ENCODE data around the gene KDM5B. TPM values are rescaled to one million over a fixed set of nuclear protein-coding genes. Genes with fewer than 3 reads are reported as not detected.

The KDM5B gene
- polyA plus RNA-seq, 1 donor from 2014 or later = 88.4 TPM

DNA sequence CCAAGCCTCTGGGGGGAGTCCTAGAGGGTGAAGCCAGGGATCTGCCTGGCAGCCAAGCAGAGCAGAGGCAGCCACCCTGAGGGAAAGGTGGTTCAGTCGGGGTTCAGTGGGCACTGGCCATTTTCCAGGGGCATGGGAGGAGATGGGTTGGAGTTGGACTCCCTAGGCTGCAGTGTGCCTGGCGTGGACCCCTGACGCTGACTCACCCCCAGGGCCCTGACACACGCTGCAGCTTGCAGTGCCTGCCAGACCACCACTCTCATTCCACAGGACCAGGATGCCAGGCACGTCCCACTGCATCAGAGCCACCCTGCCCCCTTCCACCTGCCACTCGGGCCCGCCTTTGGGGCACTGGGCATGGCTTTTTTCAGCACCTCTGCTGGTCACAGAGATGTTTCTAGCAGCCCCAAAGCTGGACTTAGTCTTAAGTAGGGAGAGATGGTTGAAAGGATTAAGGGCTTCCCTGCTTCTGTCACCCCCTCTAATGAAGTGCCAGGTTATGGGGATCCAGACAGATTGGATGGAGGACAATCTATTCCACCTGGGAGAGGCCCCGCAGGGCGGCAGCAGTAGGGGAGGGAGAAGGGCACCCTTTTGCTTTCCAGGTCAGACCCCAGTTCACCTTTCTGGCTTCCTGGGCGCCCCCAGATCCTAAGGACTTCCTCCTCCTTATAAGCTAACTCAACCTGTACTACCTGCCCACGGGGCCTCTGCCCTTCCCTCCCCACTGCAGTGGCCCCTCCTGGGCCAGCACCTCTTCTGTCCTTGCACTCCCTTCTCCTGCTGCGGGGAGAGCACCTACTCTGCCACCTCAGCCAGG lies 99.6 kb downstream of the KDM5B start (continued):
- TF ChIP-seq MXI1 (conservative IDR thresholded peaks at IDR 0.05; ENCODE audit: poor library complexity, severe bottlenecking) = no peak

DNA sequence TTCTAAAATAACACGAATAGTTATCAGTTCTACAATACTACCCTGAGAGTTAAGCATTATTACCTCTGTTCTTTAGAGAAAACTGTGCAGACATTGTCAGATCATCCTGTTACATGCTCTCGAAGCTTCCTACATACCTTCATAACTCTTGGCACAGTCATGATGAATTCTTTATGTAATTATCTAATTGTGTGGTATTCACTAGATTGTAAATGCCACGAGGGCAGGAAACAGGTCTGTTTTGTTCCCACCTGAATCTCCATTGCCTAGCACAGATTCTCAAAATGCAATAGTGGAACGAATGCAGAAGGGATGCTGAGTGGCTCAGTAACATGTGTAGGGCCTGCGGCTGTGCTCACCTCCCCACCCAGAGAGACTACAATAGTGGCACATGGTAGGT lies 101.4 kb downstream of the KDM5B start:
- Histone ChIP-seq H3K36me3 (ENCODE audit: insufficient read depth, low read length) (no peaks in the 10 kb centered on the region), H2AFZ (ENCODE audit: low read depth, low read length) (no peak overlapping the region), H3K9me2 (ENCODE audit: insufficient read depth, low read length) (no peaks in the 10 kb centered on the region), H3F3A (ENCODE audit: insufficient read depth, low read length, poor library complexity, severe bottlenecking) (no peaks in the 10 kb centered on the region), H3K4me2 (ENCODE audit: low read length) (no peak overlapping the region), H3K27ac (ENCODE audit: low read length) (no peak overlapping the region), H3K79me2 (replicated peaks; ENCODE audit: insufficient read depth, low read length) (no peaks in the 10 kb centered on the region), H3K27me3 (ENCODE audit: insufficient read depth, low read depth, low read length) (peaks cover 70% of the 10 kb centered on the region), H3K9me3 (ENCODE audit: low read length) (no peaks in the 10 kb centered on the region), H3K4me3 (ENCODE audit: low read length) (no peak overlapping the region), H3K9ac (ENCODE audit: low read length) (no peak overlapping the region), H4K20me1 (ENCODE audit: insufficient read depth) (no peaks in the 10 kb centered on the region)
- TF ChIP-seq SMC3 (conservative IDR thresholded peaks at IDR 0.05; ENCODE audit: poor library complexity) = no peak
- no peak for TF ChIP-seq TAF1 (IDR thresholded peaks at IDR 0.05; ENCODE audit: low read depth)
- TF ChIP-seq RAD21 (conservative IDR thresholded peaks at IDR 0.05) = no peak
- TF ChIP-seq EP300 (conservative IDR thresholded peaks at IDR 0.05; ENCODE audit: poor library complexity, severe bottlenecking) = no peak
- TF ChIP-seq, protein P1, sequence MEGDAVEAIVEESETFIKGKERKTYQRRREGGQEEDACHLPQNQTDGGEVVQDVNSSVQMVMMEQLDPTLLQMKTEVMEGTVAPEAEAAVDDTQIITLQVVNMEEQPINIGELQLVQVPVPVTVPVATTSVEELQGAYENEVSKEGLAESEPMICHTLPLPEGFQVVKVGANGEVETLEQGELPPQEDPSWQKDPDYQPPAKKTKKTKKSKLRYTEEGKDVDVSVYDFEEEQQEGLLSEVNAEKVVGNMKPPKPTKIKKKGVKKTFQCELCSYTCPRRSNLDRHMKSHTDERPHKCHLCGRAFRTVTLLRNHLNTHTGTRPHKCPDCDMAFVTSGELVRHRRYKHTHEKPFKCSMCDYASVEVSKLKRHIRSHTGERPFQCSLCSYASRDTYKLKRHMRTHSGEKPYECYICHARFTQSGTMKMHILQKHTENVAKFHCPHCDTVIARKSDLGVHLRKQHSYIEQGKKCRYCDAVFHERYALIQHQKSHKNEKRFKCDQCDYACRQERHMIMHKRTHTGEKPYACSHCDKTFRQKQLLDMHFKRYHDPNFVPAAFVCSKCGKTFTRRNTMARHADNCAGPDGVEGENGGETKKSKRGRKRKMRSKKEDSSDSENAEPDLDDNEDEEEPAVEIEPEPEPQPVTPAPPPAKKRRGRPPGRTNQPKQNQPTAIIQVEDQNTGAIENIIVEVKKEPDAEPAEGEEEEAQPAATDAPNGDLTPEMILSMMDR (IDR thresholded peaks at IDR 0.05; ENCODE audit: poor library complexity, severe bottlenecking) = no peak
- TF ChIP-seq MXI1 (conservative IDR thresholded peaks at IDR 0.05; ENCODE audit: poor library complexity, severe bottlenecking) = no peak
- TF ChIP-seq EZH2 (IDR thresholded peaks at IDR 0.05; ENCODE audit: borderline replicate concordance, insufficient read depth, low read length, poor library complexity, severe bottlenecking) = no peak

DNA sequence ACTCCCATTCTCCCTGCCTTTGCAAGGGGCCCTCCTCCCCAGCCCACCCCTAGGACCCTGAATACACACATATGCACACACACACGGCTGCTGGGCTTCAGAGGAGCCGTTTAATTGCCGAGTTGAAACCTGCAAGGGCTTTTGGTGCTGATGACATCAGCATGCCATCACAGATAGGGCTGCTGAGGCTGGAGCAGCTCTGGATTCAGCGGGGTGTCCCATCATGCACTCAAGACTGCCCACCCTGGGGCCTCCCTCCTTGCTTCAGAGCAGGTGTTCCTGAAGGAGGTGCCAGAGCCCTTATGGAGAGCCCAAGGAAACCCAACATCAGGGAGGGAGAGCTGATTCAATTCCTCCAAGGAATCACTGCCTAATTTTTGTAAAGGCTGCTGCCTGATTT lies 103.6 kb downstream of the KDM5B start:
- no peaks in the 10 kb centered on the region for H3K9me2 ChIP-seq (ENCODE audit: insufficient read depth, low read length)
- H3K9me3 ChIP-seq (ENCODE audit: low read length) = no peaks in the 10 kb centered on the region
- H4K20me1 ChIP-seq (ENCODE audit: insufficient read depth) = no peaks in the 10 kb centered on the region
- no peak overlapping the region for H3K4me3 ChIP-seq (ENCODE audit: low read length)
- H2AFZ ChIP-seq (ENCODE audit: low read depth, low read length) = no peak overlapping the region
- no peak overlapping the region for H3K9ac ChIP-seq (ENCODE audit: low read length)
- peaks cover 47% of the 10 kb centered on the region for H3K27me3 ChIP-seq (ENCODE audit: insufficient read depth, low read depth, low read length)
- no peaks in the 10 kb centered on the region for H3F3A ChIP-seq (ENCODE audit: insufficient read depth, low read length, poor library complexity, severe bottlenecking)
- no peaks in the 10 kb centered on the region for H3K79me2 ChIP-seq (replicated peaks; ENCODE audit: insufficient read depth, low read length)
- TF ChIP-seq POLR2AphosphoS5 (IDR thresholded peaks at IDR 0.05) (no peak), EZH2 (IDR thresholded peaks at IDR 0.05; ENCODE audit: borderline replicate concordance, insufficient read depth, low read length, poor library complexity, severe bottlenecking) (no peak), MXI1 (conservative IDR thresholded peaks at IDR 0.05; ENCODE audit: poor library complexity, severe bottlenecking) (no peak), RAD21 (conservative IDR thresholded peaks at IDR 0.05) (no peak), SMC3 (conservative IDR thresholded peaks at IDR 0.05; ENCODE audit: poor library complexity) (no peak), EP300 (conservative IDR thresholded peaks at IDR 0.05; ENCODE audit: poor library complexity, severe bottlenecking) (no peak), TAF1 (IDR thresholded peaks at IDR 0.05; ENCODE audit: low read depth) (no peak)
- TF ChIP-seq, protein P2, sequence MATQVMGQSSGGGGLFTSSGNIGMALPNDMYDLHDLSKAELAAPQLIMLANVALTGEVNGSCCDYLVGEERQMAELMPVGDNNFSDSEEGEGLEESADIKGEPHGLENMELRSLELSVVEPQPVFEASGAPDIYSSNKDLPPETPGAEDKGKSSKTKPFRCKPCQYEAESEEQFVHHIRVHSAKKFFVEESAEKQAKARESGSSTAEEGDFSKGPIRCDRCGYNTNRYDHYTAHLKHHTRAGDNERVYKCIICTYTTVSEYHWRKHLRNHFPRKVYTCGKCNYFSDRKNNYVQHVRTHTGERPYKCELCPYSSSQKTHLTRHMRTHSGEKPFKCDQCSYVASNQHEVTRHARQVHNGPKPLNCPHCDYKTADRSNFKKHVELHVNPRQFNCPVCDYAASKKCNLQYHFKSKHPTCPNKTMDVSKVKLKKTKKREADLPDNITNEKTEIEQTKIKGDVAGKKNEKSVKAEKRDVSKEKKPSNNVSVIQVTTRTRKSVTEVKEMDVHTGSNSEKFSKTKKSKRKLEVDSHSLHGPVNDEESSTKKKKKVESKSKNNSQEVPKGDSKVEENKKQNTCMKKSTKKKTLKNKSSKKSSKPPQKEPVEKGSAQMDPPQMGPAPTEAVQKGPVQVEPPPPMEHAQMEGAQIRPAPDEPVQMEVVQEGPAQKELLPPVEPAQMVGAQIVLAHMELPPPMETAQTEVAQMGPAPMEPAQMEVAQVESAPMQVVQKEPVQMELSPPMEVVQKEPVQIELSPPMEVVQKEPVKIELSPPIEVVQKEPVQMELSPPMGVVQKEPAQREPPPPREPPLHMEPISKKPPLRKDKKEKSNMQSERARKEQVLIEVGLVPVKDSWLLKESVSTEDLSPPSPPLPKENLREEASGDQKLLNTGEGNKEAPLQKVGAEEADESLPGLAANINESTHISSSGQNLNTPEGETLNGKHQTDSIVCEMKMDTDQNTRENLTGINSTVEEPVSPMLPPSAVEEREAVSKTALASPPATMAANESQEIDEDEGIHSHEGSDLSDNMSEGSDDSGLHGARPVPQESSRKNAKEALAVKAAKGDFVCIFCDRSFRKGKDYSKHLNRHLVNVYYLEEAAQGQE (IDR thresholded peaks at IDR 0.05; ENCODE audit: borderline replicate concordance) = no peak
- TF ChIP-seq, protein P1 (IDR thresholded peaks at IDR 0.05; ENCODE audit: poor library complexity, severe bottlenecking) = no peak
- no peak overlapping the region for H3K27ac ChIP-seq (ENCODE audit: low read length)
- H3K4me2 ChIP-seq (ENCODE audit: low read length) = no peak overlapping the region
- H3K36me3 ChIP-seq (ENCODE audit: insufficient read depth, low read length) = no peaks in the 10 kb centered on the region

Data from neural cell (in vitro differentiated cells).